Renal cortex interstitium (tissue), 11 donors: Measurements from ENCODE around the gene CNKSR3. TPM values are rescaled to one million over a fixed set of nuclear protein-coding genes. Genes with fewer than 3 reads are reported as not detected.

Experiments used
- DNase-seq, 11 donors: peaks; one replicate each; pipeline ENCODE4 v3.0.0-alpha.2; 2013; ENCODE audit warnings: low read depth in 9 of 11, low spot score in 4 of 11; ENCODE audit errors: extremely low read depth in 1 of 11
- polyA plus RNA-seq, 3 donors: library from polyadenylated mRNA; unstranded; fragments of 120-200 nt; gene quantifications; one replicate each; pipeline ENCODE4 v1.2.1, GENCODE V29; 2013; ENCODE audit not compliant: insufficient read length in 3 of 3

The CNKSR3 gene
- polyA plus RNA-seq, 3 donors: 54.0 to 67.3 (median 59.1) TPM

GRCh38 chr6:154350293-154350692 lies 160.2 kb downstream of the CNKSR3 start:
- no peak for DNase-seq

GRCh38 chr6:154347981-154348380 lies 162.5 kb downstream of the CNKSR3 start:
- DNase-seq: peak in 1 of 11 donors; percentile 31

GRCh38 chr6:154345811-154346210 lies 164.7 kb downstream of the CNKSR3 start:
- DNase-seq: no peak

GRCh38 chr6:154343473-154344308 lies 166.8 kb downstream of the CNKSR3 start:
- DNase-seq: peak in 6 of 11 donors; percentile 36 to 54 (median 40)

GRCh38 chr6:154341871-154342270 lies 168.6 kb downstream of the CNKSR3 start:
- DNase-seq: no peak

- no peak for DNase-seq
These were observed 169.1 kb downstream of the CNKSR3 start for GRCh38 chr6:154341336-154341735.

Other genes starting within 250 kb of the CNKSR3 start
- 1 to 10 TPM; 4.7 to 9.7 (median 7.2) TPM for gene IPCEF1, start 153.9 kb downstream of the CNKSR3 start, polyA plus RNA-seq
- 10 to 100 TPM; 53.9 to 65.8 (median 57.9) TPM for gene SCAF8, start 222.7 kb upstream of the CNKSR3 start, polyA plus RNA-seq